MM.1S (cell line): ENCODE results near the gene PPFIA2.

ENCODE experiments used
- DNase-seq: peaks from one replicate; pipeline ENCODE4 v3.0.0-alpha.2; 2015
- H2AFZ ChIP-seq: fragments of 300-600 bp; sonication (generic); 2 replicates; pipeline ENCODE4 v1.6.0; 2016; ENCODE audit warnings: antibody characterized with exemption, low read length
- H3F3A ChIP-seq: fragments of 300-600 bp; sonication (generic); 2 replicates; pipeline ENCODE4 v1.6.1; 2016; ENCODE audit warnings: mild to moderate bottlenecking, antibody characterized with exemption, low read length, moderate library complexity, mixed read lengths; ENCODE audit not compliant: insufficient read depth
- H3K27ac ChIP-seq: fragments of 300-600 bp; sonication (generic); 2 replicates; pipeline ENCODE4 v1.5.1; 2016; ENCODE audit warnings: mild to moderate bottlenecking, low read length
- H3K27me3 ChIP-seq: fragments of 300-600 bp; sonication (generic); replicated peaks from 2 replicates; pipeline ENCODE4 v1.6.0; 2016; ENCODE audit warnings: low read length; ENCODE audit not compliant: insufficient read depth
- H3K36me3 ChIP-seq: fragments of 300-600 bp; sonication (generic); replicated peaks from 2 replicates; pipeline ENCODE4 v1.6.1; 2016; ENCODE audit warnings: mild to moderate bottlenecking, low read length, mixed read lengths; ENCODE audit not compliant: insufficient read depth
- H3K4me1 ChIP-seq: fragments of 300-600 bp; sonication (generic); 2 replicates; pipeline ENCODE4 v1.6.1; 2016; ENCODE audit warnings: low read length, mixed read lengths
- H3K4me2 ChIP-seq: fragments of 300-600 bp; sonication (generic); 2 replicates; pipeline ENCODE4 v1.6.0; 2016; ENCODE audit warnings: low read depth, low read length
- H3K4me3 ChIP-seq: fragments of 300-600 bp; sonication (generic); 2 replicates; pipeline ENCODE4 v1.5.1; 2016; ENCODE audit warnings: low read length, mixed read lengths
- H3K79me2 ChIP-seq: fragments of 300-600 bp; sonication (generic); 2 replicates; pipeline ENCODE4 v1.6.1; 2016; ENCODE audit warnings: mixed run types, low read length, mixed read lengths
- H3K9ac ChIP-seq: fragments of 300-600 bp; sonication (generic); 2 replicates; pipeline ENCODE4 v1.6.1; 2016; ENCODE audit warnings: low read length, mixed read lengths
- H3K9me2 ChIP-seq: fragments of 300-600 bp; sonication (generic); replicated peaks from 2 replicates; pipeline ENCODE4 v1.6.1; 2016; ENCODE audit warnings: mild to moderate bottlenecking, low read length, mixed read lengths; ENCODE audit not compliant: insufficient read depth
- H3K9me3 ChIP-seq: fragments of 300-600 bp; sonication (generic); replicated peaks from 2 replicates; pipeline ENCODE4 v1.6.1; 2016; ENCODE audit warnings: mild to moderate bottlenecking, low read length, mixed read lengths; ENCODE audit not compliant: insufficient read depth
- H4K20me1 ChIP-seq: fragments of 300-600 bp; sonication (generic); 2 replicates; pipeline ENCODE4 v1.6.1; 2016; ENCODE audit warnings: mild to moderate bottlenecking, low read length, moderate library complexity, mixed read lengths; ENCODE audit not compliant: insufficient read depth
- EZH2 ChIP-seq: fragments of 300-600 bp; sonication (generic); optimal IDR thresholded peaks from 2 replicates; pipeline ENCODE3; 2017; ENCODE audit warnings: low read depth, mild to moderate bottlenecking, antibody characterized with exemption, low read length, mixed read lengths
- EZH2phosphoT487 ChIP-seq: fragments of 300-600 bp; sonication (generic); IDR thresholded peaks from 2 replicates; pipeline ENCODE4 v1.6.1; 2018; ENCODE audit warnings: antibody characterized with exemption, low read length
- TF ChIP-seq, protein P1 (sequence below): fragments of 300-600 bp; sonication (generic); IDR thresholded peaks from 2 replicates; pipeline ENCODE4 v1.5.1; 2016; ENCODE audit warnings: antibody characterized with exemption, low read length, mixed read lengths

PPFIA2 gene

DNA sequence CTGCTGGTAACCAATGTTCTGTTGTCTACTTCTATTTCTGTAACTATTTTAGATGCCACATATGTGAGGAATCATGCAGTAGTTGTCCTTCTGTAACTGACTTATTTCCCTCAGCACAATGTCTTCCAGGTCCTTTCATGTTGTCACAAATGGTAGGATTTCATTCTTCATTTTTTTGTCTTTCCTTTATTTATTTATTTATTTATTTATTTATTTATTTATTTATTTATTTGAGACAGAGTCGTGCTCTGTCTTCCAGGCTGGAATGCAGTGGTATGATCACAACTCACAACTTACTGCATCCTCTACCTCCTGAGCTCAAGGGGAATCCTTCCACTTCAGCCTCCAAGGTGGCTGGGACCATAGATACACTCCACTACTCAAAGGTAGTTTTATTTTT is 288.2 kb downstream of the PPFIA2 start:
- no peaks in the 10 kb centered on the region for H3K4me1 ChIP-seq
- H3K9ac ChIP-seq = no peak overlapping the region
- no peak overlapping the region for H3K27ac ChIP-seq
- no peak overlapping the region for H3K4me2 ChIP-seq
- no peaks in the 10 kb centered on the region for H3K9me3 ChIP-seq
- no peaks in the 10 kb centered on the region for H4K20me1 ChIP-seq
- no peak for DNase-seq
- H3K79me2 ChIP-seq = no peaks in the 10 kb centered on the region
- H3K27me3 ChIP-seq = no peaks in the 10 kb centered on the region
- no peaks in the 10 kb centered on the region for H3F3A ChIP-seq
- no peaks in the 10 kb centered on the region for H3K9me2 ChIP-seq
- no peak overlapping the region for H3K4me3 ChIP-seq
- no peak overlapping the region for H2AFZ ChIP-seq
- H3K36me3 ChIP-seq = no peaks in the 10 kb centered on the region
- TF ChIP-seq, protein P1, sequence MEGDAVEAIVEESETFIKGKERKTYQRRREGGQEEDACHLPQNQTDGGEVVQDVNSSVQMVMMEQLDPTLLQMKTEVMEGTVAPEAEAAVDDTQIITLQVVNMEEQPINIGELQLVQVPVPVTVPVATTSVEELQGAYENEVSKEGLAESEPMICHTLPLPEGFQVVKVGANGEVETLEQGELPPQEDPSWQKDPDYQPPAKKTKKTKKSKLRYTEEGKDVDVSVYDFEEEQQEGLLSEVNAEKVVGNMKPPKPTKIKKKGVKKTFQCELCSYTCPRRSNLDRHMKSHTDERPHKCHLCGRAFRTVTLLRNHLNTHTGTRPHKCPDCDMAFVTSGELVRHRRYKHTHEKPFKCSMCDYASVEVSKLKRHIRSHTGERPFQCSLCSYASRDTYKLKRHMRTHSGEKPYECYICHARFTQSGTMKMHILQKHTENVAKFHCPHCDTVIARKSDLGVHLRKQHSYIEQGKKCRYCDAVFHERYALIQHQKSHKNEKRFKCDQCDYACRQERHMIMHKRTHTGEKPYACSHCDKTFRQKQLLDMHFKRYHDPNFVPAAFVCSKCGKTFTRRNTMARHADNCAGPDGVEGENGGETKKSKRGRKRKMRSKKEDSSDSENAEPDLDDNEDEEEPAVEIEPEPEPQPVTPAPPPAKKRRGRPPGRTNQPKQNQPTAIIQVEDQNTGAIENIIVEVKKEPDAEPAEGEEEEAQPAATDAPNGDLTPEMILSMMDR = no peak
- TF ChIP-seq EZH2phosphoT487 = no peak
- TF ChIP-seq EZH2 = no peak

DNA sequence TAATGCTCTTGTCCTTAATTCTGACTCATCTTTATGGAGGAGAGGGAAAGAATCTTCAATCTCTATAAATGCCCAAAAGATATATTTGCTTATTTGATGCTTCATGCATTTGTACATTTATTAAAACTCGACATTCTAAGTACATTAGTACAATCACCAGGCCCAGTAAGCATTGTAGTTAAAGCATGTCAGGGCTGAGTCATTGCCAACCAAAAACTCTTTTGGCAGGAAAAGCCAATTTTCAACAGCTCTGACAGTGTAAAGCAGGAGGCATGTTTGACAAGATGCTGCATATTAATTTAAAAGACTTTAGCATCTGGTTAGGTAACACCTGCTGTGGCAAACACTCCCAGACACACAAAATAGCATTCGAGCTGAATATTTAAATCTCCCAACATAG is 290.9 kb downstream of the PPFIA2 start:
- no peak for TF ChIP-seq EZH2phosphoT487
- TF ChIP-seq, protein P1 = no peak
- TF ChIP-seq EZH2 = no peak
- H3K27ac ChIP-seq = no peak overlapping the region
- H3K9me3 ChIP-seq = no peaks in the 10 kb centered on the region
- no peaks in the 10 kb centered on the region for H3F3A ChIP-seq
- no peak overlapping the region for H3K9ac ChIP-seq
- H4K20me1 ChIP-seq = no peaks in the 10 kb centered on the region
- DNase-seq = no peak
- no peaks in the 10 kb centered on the region for H3K36me3 ChIP-seq
- H3K4me2 ChIP-seq = no peak overlapping the region
- no peaks in the 10 kb centered on the region for H3K9me2 ChIP-seq
- H3K79me2 ChIP-seq = no peaks in the 10 kb centered on the region
- H3K27me3 ChIP-seq = no peaks in the 10 kb centered on the region
- no peaks in the 10 kb centered on the region for H3K4me1 ChIP-seq
- H2AFZ ChIP-seq = no peak overlapping the region
- no peak overlapping the region for H3K4me3 ChIP-seq

DNA sequence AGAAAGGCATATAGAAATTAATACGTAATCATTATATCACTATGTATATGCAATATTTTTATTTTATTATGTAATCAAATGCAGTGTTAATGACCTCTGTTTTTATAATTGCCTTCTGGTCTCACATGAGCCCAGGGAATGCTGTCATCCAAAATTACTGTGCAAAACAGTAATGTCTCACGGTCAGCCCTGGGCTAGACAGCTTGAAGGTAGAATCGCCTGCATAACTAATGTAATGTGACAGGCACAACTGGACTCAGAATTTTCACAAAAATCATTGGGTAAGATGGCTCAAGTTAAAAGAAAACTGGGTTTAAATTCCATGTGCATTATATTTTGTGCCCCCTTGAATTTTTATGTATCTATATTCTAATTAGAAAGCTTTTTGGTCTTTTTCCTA is 293.3 kb downstream of the PPFIA2 start:
- DNase-seq = no peak
- TF ChIP-seq EZH2 = no peak
- TF ChIP-seq, protein P1 = no peak
- TF ChIP-seq EZH2phosphoT487 = no peak
- Histone ChIP-seq H3K4me3 (no peak overlapping the region), H4K20me1 (no peaks in the 10 kb centered on the region), H3K4me1 (no peaks in the 10 kb centered on the region), H3K4me2 (no peak overlapping the region), H3F3A (no peaks in the 10 kb centered on the region), H3K9me3 (no peaks in the 10 kb centered on the region), H3K9ac (no peak overlapping the region), H3K36me3 (no peaks in the 10 kb centered on the region), H3K27me3 (no peaks in the 10 kb centered on the region), H3K79me2 (no peaks in the 10 kb centered on the region), H3K9me2 (no peaks in the 10 kb centered on the region), H2AFZ (no peak overlapping the region), H3K27ac (no peak overlapping the region)

DNA sequence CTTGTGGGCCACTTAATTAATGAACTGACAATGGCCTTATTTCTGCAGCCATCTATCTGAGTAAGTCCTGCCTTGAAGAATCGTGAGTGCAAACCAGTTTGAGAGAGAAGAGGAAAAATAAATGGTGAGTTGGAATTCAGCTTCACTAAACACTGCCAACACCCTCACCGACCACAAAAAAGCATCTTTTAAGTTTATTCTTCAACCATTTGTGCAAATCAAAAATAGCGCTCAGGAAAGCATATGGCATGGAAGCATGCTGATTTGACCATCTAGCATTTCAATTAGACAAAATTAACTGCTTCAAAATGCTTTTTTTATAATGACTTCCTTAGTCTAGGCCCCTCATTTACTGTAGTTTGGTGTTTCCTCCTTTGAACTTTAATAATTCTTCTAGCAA is 294.0 kb downstream of the PPFIA2 start:
- H3K9ac ChIP-seq = no peak overlapping the region
- no peaks in the 10 kb centered on the region for H3K9me3 ChIP-seq
- no peak overlapping the region for H3K27ac ChIP-seq
- no peaks in the 10 kb centered on the region for H3F3A ChIP-seq
- no peaks in the 10 kb centered on the region for H3K27me3 ChIP-seq
- no peaks in the 10 kb centered on the region for H3K79me2 ChIP-seq
- H2AFZ ChIP-seq = no peak overlapping the region
- H3K4me1 ChIP-seq = no peaks in the 10 kb centered on the region
- H4K20me1 ChIP-seq = no peaks in the 10 kb centered on the region
- TF ChIP-seq EZH2phosphoT487 = no peak
- TF ChIP-seq EZH2 = no peak
- TF ChIP-seq, protein P1 = no peak
- DNase-seq = no peak
- no peaks in the 10 kb centered on the region for H3K9me2 ChIP-seq
- no peak overlapping the region for H3K4me2 ChIP-seq
- H3K36me3 ChIP-seq = no peaks in the 10 kb centered on the region
- H3K4me3 ChIP-seq = no peak overlapping the region
